Testis (tissue), 5 donors: ENCODE results near the gene TFG. TPM values are rescaled to one million over a fixed set of nuclear protein-coding genes. Genes with fewer than 3 reads are reported as not detected.
"Not testable (repeated sequence)": the region's sequence is repeated elsewhere in the genome, so short reads cannot be mapped to it uniquely, and the experiment has no call there.

ENCODE experiments used
- DNase-seq: peaks from one replicate; pipeline ENCODE4 v3.0.0-alpha.2; 2019
- H3K27ac ChIP-seq, 2 donors: fragments of 200-600 bp; sonication (generic); one replicate each; pipeline ENCODE4 v1.5.1; 2019
- H3K27me3 ChIP-seq: fragments of 200-600 bp; sonication (generic); one replicate; pipeline ENCODE4 v1.5.1; 2019
- H3K36me3 ChIP-seq: fragments of 200-600 bp; sonication (generic); one replicate; pipeline ENCODE4 v1.5.1; 2017; ENCODE audit warnings: low read depth; ENCODE audit errors: missing control alignments
- H3K4me1 ChIP-seq: fragments of 200-600 bp; sonication (generic); one replicate; pipeline ENCODE4 v1.5.1; 2019
- H3K4me3 ChIP-seq, 2 donors: fragments of 200-600 bp; sonication (generic); one replicate each; pipeline ENCODE4 v1.5.1; 2017 to 2019
- H3K9me3 ChIP-seq: fragments of 200-600 bp; sonication (generic); one replicate; pipeline ENCODE4 v1.5.1; 2017
- CTCF ChIP-seq, 3 experiments: fragments of 450-650 bp in 2 of 3; fragments of 200-600 bp in 1 of 3; sonication (generic) in 1 of 3; IDR thresholded peaks; one replicate each; pipeline ENCODE4 v1.5.1; 2016 to 2019; ENCODE audit warnings: antibody characterized with exemption in 3 of 3, mild to moderate bottlenecking in 2 of 3, moderate library complexity in 1 of 3
- POLR2A ChIP-seq: fragments of 450-650 bp; IDR thresholded peaks from one replicate; pipeline ENCODE4 v1.6.1; 2017; ENCODE audit warnings: antibody characterized with exemption, mild to moderate bottlenecking, moderate library complexity
- WGBS, 2 donors: methylation state at CpG; one replicate each; pipeline ENCODE4 v1.1.5; 2018; 5-methylcytosine and 5-hydroxymethylcytosine counted together
- intact Hi-C: fragments of 100-400 bp; cut with DNase I; formaldehyde crosslinking; loops from one replicate; pipeline ENCODE4 v1.15.1; 2023; ENCODE audit warnings: low total_unique reads
- long read RNA-seq, 2 donors: transcript quantifications; one replicate each; lab custom pipeline, GENCODE V29; 2026
- polyA plus RNA-seq: library from polyadenylated mRNA; stranded (reverse); fragments of 350-450 nt; fragmentation: Illumina TruSeq; extraction: RNeasy Lipid Tissue Mini Kit (QIAGEN cat#74804); gene quantifications from one replicate; pipeline ENCODE4 v1.2.3, GENCODE V29; 2014; ENCODE audit warnings: low read depth, low replicate concordance; ENCODE audit not compliant: insufficient read depth
- total RNA-seq, 2 donors: library from RNA; depleted of rRNA; stranded (reverse); fragments of >200 nt; gene quantifications; one replicate each; pipeline ENCODE4 v1.2.3, GENCODE V29; 2016

TFG gene
- total RNA-seq = 100 to 1,000 TPM; 107 TPM
- polyA plus RNA-seq = 116 TPM
- long read RNA-seq, donor 1, transcript TFG-204 (8 exons, 1,783 nt) = minor isoform, 9 of 119 reads
- long read RNA-seq, donor 1, transcript TFG-206 (2 exons, 3,271 nt) = minor isoform, 6 of 119 reads
- long read RNA-seq, donor 1, transcript TFG-201 (8 exons, 1,978 nt) = major isoform, 44 of 119 reads
- long read RNA-seq, donor 1, partial matches to known transcripts = 54 of 119 reads
- long read RNA-seq, donor 1, other reads (novel, unspliced or antisense) = 0 of 119 reads
- long read RNA-seq, donor 2, transcript TFG-206 (2 exons, 3,271 nt) = minor isoform, 9 of 50 reads
- long read RNA-seq, donor 2, transcript TFG-201 (8 exons, 1,978 nt) = major isoform, 20 of 50 reads
- long read RNA-seq, donor 2, partial matches to known transcripts = 16 of 50 reads
- long read RNA-seq, donor 2, other reads (novel, unspliced or antisense) = 0 of 50 reads

GRCh38 chr3:100708989-100709841, at the start of gene TFG:
Gene TFG, plus strand, starts transcription at chr3:100709494. Its CDS starts 4,192 bp downstream, at chr3:100713686.
- 0 to 1% methylated on average over 44 to 76 of the region's 76 CpGs for WGBS, 2 donors
- TF ChIP-seq CTCF (IDR thresholded peaks at IDR 0.05) = no peak
- TF ChIP-seq POLR2A = no peak
- Histone ChIP-seq H3K36me3 (no peaks in the 10 kb centered on the region), H3K4me1 (peaks cover 11% of the 10 kb centered on the region), H3K27ac (peak within 1 kb of the TSS; percentile 99), H3K27me3 (no peaks in the 10 kb centered on the region), H3K4me3 (peak within 1 kb of the TSS; percentile 82 to 99), H3K9me3 (no peaks in the 10 kb centered on the region)
- intact Hi-C loops = no loop called here
- peak; percentile 97 for DNase-seq

GRCh38 chr3:100661294-100661693, 48.0 kb upstream of the TFG start:
- H3K4me3 ChIP-seq, intact Hi-C loops, H3K27ac ChIP-seq, H3K27me3 ChIP-seq, H3K36me3 ChIP-seq, H3K4me1 ChIP-seq, DNase-seq, H3K9me3 ChIP-seq: not testable (repeated sequence)

- Histone ChIP-seq H3K9me3 (no peaks in the 10 kb centered on the region), H3K4me1 (no peaks in the 10 kb centered on the region), H3K4me3 (no peak overlapping the region), H3K27ac (no peak overlapping the region), H3K36me3 (no peaks in the 10 kb centered on the region), H3K27me3 (no peaks in the 10 kb centered on the region)
- TF ChIP-seq CTCF (IDR thresholded peaks at IDR 0.05) (no peak), POLR2A (no peak)
- 51 to 67% methylated on average over 2 of the region's 2 CpGs for WGBS, 2 donors
- intact Hi-C loops = no loop called here
- no peak for DNase-seq
Measured at GRCh38 chr3:100662113-100662823, 47.0 kb upstream of the TFG start.

GRCh38 chr3:100665230-100665629, 44.1 kb upstream of the TFG start:
- 68 to 77% methylated on average over 7 of the region's 7 CpGs for WGBS, 2 donors
- Histone ChIP-seq H3K36me3 (no peaks in the 10 kb centered on the region), H3K4me3 (no peak overlapping the region), H3K9me3 (no peaks in the 10 kb centered on the region), H3K4me1 (no peaks in the 10 kb centered on the region), H3K27me3 (no peaks in the 10 kb centered on the region), H3K27ac (no peak overlapping the region)
- DNase-seq = no peak
- intact Hi-C loops = no loop called here
- TF ChIP-seq CTCF (IDR thresholded peaks at IDR 0.05) (no peak), POLR2A (no peak)

- H3K4me1 ChIP-seq, intact Hi-C loops, H3K27me3 ChIP-seq, H3K9me3 ChIP-seq, H3K27ac ChIP-seq, DNase-seq, H3K4me3 ChIP-seq, H3K36me3 ChIP-seq: not testable (repeated sequence)
- WGBS, 2 donors = 61 to 62% methylated on average over 4 to 5 of the region's 6 CpGs
Measured at GRCh38 chr3:100666699-100667098, 42.6 kb upstream of the TFG start.

- H3K27me3 ChIP-seq, H3K4me1 ChIP-seq, DNase-seq, intact Hi-C loops, H3K36me3 ChIP-seq, H3K9me3 ChIP-seq, H3K27ac ChIP-seq, H3K4me3 ChIP-seq: not testable (repeated sequence)
- 61 to 79% methylated on average over 1 of the region's 1 CpG for WGBS, 2 donors
Measured at GRCh38 chr3:100667316-100667715, 42.0 kb upstream of the TFG start.

- H3K27ac ChIP-seq, H3K27me3 ChIP-seq, H3K4me1 ChIP-seq, H3K4me3 ChIP-seq, intact Hi-C loops, H3K36me3 ChIP-seq, DNase-seq, H3K9me3 ChIP-seq: not testable (repeated sequence)
- WGBS, 2 donors = 94 to 95% methylated on average over 2 of the region's 2 CpGs
Measured at GRCh38 chr3:100670995-100671394, 38.3 kb upstream of the TFG start.
